ENCODE data around the gene ZMIZ1.

ZMIZ1 gene

DNA sequence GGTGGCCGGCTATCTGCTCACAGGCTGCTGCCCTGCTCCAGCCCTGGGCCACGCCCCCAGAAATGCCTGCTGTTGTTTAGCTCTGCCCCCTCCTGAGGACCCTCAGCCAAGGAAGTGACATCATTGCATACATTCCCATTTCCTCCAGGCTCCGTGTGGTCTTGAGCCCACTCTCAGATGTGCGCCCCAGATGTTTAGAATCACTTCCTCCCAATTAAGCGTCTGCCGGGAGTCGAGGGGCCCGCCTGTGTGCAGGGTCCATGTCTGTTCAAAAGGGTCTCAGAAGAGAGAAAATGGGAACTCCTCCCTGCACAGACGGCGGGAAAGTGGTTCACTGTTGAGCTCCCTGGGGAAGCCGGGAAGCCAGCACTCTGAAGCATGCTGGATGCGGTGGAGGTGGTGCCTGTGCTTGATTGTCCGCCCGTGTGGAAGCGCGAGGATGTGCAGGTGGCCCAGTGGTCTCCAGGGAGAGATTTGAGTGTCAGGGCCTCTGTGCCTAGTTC lies 161.6 kb downstream of the ZMIZ1 start:
- Histone ChIP-seq H3K9ac (ENCODE audit: low read length in 5 of 5) (no peak overlapping the region), H3K9me3 (ENCODE audit: control insufficient read depth in 5 of 5, low read length in 5 of 5) (no peaks in the 10 kb centered on the region), H3K4me1 (ENCODE audit: control insufficient read depth in 5 of 5, insufficient read depth in 5 of 5, low read length in 5 of 5) (peaks cover 0 to 33% (median 18%) of the 10 kb centered on the region in 5 donors), H3K27ac (ENCODE audit: low read depth, low read length) (no peak overlapping the region), H3K27me3 (ENCODE audit: control insufficient read depth in 5 of 5, insufficient read depth in 4 of 5, low read length in 5 of 5) (no peaks in the 10 kb centered on the region), H3K36me3 (ENCODE audit: control insufficient read depth in 5 of 5, insufficient read depth in 5 of 5, low read length in 5 of 5) (peaks cover 0 to 84% (median 64%) of the 10 kb centered on the region in 5 donors), H3K4me3 (ENCODE audit: low read depth in 1 of 5, low read length in 5 of 5) (peak overlapping the region in 1 of 5 donors; percentile 19)

DNA sequence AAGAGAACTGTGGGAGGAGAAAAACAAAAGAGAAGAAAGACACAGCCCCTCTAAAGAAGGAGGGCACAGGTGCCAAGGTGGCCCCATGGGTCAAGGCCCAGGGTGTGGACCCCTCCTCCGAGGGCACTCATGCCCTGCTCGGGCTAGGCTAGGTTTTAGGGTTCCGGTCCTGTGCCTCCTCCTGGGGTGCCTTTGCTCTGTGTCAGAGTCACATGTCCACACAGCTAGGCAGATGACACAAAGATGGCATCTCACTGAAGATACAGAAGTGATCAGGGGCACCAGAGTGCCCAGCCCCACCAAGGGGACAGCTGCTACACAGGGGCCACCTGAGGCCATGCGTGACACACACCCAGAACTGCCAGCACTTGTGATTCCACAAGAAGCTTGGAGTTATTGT lies 162.1 kb downstream of the ZMIZ1 start:
- no peak overlapping the region for H3K9ac ChIP-seq (ENCODE audit: low read length in 5 of 5)
- peaks cover 0 to 84% (median 64%) of the 10 kb centered on the region in 5 donors for H3K36me3 ChIP-seq (ENCODE audit: control insufficient read depth in 5 of 5, insufficient read depth in 5 of 5, low read length in 5 of 5)
- peaks cover 0 to 37% (median 21%) of the 10 kb centered on the region in 5 donors for H3K4me1 ChIP-seq (ENCODE audit: control insufficient read depth in 5 of 5, insufficient read depth in 5 of 5, low read length in 5 of 5)
- no peak overlapping the region for H3K4me3 ChIP-seq (ENCODE audit: low read depth in 1 of 5, low read length in 5 of 5)
- no peaks in the 10 kb centered on the region for H3K27me3 ChIP-seq (ENCODE audit: control insufficient read depth in 5 of 5, insufficient read depth in 4 of 5, low read length in 5 of 5)
- no peak overlapping the region for H3K27ac ChIP-seq (ENCODE audit: low read depth, low read length)
- H3K9me3 ChIP-seq (ENCODE audit: control insufficient read depth in 5 of 5, low read length in 5 of 5): no peaks in the 10 kb centered on the region

DNA sequence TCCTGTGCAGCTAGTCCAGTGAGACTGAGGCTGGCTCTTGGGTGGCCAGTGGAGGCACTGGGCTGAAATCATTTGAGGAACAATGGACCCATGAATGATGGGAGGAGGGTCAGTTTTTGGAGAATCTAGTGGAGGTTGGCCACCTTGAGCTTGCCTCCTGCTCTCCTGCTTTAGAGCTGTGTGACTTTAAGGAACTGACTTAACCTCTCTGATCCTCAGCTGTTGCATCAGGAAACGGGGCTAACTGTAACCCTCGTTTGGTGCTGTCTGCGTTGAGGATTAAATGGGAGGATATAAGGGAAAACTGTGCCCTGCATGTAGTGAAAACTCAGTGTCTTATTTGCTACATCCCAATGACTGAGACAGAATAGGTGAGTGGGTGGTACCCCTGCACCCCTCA lies 163.1 kb downstream of the ZMIZ1 start:
- no peak overlapping the region for H3K4me3 ChIP-seq (ENCODE audit: low read depth in 1 of 5, low read length in 5 of 5)
- no peaks in the 10 kb centered on the region for H3K9me3 ChIP-seq (ENCODE audit: control insufficient read depth in 5 of 5, low read length in 5 of 5)
- peaks cover 4 to 48% (median 29%) of the 10 kb centered on the region in 5 donors for H3K4me1 ChIP-seq (ENCODE audit: control insufficient read depth in 5 of 5, insufficient read depth in 5 of 5, low read length in 5 of 5)
- no peak overlapping the region for H3K9ac ChIP-seq (ENCODE audit: low read length in 5 of 5)
- H3K27me3 ChIP-seq (ENCODE audit: control insufficient read depth in 5 of 5, insufficient read depth in 4 of 5, low read length in 5 of 5): no peaks in the 10 kb centered on the region
- no peak overlapping the region for H3K27ac ChIP-seq (ENCODE audit: low read depth, low read length)
- H3K36me3 ChIP-seq (ENCODE audit: control insufficient read depth in 5 of 5, insufficient read depth in 5 of 5, low read length in 5 of 5): peaks cover 0 to 77% (median 56%) of the 10 kb centered on the region in 5 donors

DNA sequence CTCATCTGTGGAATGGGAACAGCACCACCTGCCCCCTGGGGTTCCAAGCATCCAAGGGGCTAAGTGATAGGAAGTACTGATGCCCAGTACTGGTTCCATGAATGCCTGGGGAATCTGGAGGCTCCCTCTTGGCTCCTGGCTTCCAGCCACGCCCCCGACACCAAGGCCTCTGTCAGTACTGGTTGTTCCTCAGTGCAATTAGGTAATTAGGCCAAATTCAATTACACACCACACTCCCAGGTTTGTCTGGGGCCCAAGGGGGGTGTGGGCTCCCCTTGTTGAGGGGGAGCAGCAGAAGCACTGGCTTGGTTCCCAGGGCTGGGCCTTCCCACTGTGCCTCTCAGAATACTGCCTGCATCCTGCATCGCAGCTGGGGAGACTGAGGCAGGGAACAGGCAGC lies 164.1 kb downstream of the ZMIZ1 start:
- no peak overlapping the region for H3K4me3 ChIP-seq (ENCODE audit: low read depth in 1 of 5, low read length in 5 of 5)
- H3K9ac ChIP-seq (ENCODE audit: low read length in 5 of 5): no peak overlapping the region
- H3K36me3 ChIP-seq (ENCODE audit: control insufficient read depth in 5 of 5, insufficient read depth in 5 of 5, low read length in 5 of 5): peaks cover 0 to 72% (median 49%) of the 10 kb centered on the region in 5 donors
- no peaks in the 10 kb centered on the region for H3K27me3 ChIP-seq (ENCODE audit: control insufficient read depth in 5 of 5, insufficient read depth in 4 of 5, low read length in 5 of 5)
- no peaks in the 10 kb centered on the region for H3K9me3 ChIP-seq (ENCODE audit: control insufficient read depth in 5 of 5, low read length in 5 of 5)
- H3K4me1 ChIP-seq (ENCODE audit: control insufficient read depth in 5 of 5, insufficient read depth in 5 of 5, low read length in 5 of 5): peaks cover 10 to 58% (median 39%) of the 10 kb centered on the region in 5 donors
- H3K27ac ChIP-seq (ENCODE audit: low read depth, low read length): no peak overlapping the region

DNA sequence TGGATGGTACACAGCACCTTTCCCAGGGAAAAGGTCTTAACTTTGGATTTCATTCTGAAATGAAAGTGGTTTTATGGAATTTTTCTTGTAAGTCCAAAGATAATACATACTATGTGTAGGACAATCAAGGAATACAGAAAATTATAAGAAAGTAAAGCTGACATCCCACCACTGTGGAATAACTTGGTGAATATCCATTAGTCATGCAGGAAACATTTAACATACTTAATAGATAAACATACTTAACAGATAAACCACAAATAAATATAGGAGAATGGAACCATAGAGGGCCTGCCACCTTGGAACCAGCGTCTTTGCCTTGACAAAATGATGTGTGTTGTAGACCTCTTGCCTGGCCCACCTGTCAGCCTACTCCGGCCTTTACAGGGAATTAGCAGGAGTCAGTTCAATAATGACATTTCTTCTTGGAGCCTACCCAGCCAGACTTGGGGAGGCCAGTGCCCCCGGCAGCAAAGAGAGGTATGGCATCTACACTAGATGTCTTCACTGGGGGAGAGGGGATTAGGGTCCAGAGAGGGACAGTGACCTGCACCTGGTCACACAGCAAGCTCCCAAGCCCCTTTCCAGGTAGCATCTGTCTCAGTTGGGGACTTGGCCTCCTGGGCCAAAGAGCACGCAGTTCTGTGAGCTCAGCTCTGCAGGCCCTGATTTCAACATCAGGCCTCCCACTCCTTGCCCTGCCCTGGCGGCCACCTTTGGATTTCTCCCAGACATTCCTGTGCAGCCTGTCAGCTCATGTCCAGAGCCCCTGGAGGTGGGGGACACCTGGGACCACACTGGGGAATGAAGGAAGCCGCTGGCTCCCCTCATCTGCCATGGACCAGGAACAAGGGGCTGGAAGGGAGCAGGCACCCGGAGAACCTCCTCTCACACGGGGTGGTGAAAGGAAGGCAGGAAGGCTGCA lies 165.9 kb downstream of the ZMIZ1 start:
- H3K4me3 ChIP-seq (ENCODE audit: low read depth in 1 of 5, low read length in 5 of 5): no peak overlapping the region
- H3K9ac ChIP-seq (ENCODE audit: low read length in 5 of 5): peak overlapping the region in 1 of 5 donors; percentile 4
- H3K9me3 ChIP-seq (ENCODE audit: control insufficient read depth in 5 of 5, low read length in 5 of 5): no peaks in the 10 kb centered on the region
- H3K36me3 ChIP-seq (ENCODE audit: control insufficient read depth in 5 of 5, insufficient read depth in 5 of 5, low read length in 5 of 5): peaks cover 0 to 58% (median 41%) of the 10 kb centered on the region in 5 donors
- H3K27ac ChIP-seq (ENCODE audit: low read depth, low read length): no peak overlapping the region
- peaks cover 8 to 59% (median 48%) of the 10 kb centered on the region in 5 donors for H3K4me1 ChIP-seq (ENCODE audit: control insufficient read depth in 5 of 5, insufficient read depth in 5 of 5, low read length in 5 of 5)
- H3K27me3 ChIP-seq (ENCODE audit: control insufficient read depth in 5 of 5, insufficient read depth in 4 of 5, low read length in 5 of 5): no peaks in the 10 kb centered on the region

DNA sequence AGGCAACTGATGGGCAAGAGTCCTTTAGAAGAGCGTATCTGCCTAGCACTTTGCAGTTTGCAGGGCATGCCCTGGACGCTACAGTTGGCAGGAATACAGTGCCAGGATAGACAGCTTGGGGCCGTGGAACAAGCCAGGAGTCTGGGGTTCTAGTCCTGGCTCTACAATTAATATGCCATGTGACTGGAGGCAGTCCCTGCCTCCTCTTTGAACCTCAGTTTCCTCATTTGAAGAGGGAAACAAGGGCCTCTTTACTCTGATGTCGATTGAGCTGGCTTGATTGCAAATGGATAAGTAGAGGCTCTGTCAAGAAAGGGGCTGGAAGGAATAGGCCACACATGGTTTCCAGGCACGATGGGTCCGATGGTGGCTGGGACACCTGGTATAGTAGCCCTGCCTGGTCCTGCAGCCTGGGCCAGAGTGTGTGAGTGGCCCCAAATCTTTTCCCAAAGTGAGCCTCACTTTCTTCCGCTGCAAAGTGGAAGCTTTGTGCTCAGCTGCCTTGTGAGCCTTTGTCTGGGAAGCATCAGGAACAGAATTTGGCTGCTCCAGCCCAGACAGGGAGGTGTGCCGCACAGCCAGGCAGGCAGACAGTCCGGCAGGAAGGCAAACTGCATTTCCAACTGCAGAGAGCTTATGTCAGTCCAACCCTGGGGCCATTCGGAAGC lies 167.1 kb downstream of the ZMIZ1 start:
- Histone ChIP-seq H3K27me3 (ENCODE audit: control insufficient read depth in 5 of 5, insufficient read depth in 4 of 5, low read length in 5 of 5) (no peaks in the 10 kb centered on the region), H3K9me3 (ENCODE audit: control insufficient read depth in 5 of 5, low read length in 5 of 5) (no peaks in the 10 kb centered on the region), H3K4me1 (ENCODE audit: control insufficient read depth in 5 of 5, insufficient read depth in 5 of 5, low read length in 5 of 5) (peaks cover 6 to 55% (median 45%) of the 10 kb centered on the region in 5 donors), H3K27ac (ENCODE audit: low read depth, low read length) (no peak overlapping the region), H3K9ac (ENCODE audit: low read length in 5 of 5) (no peak overlapping the region), H3K4me3 (ENCODE audit: low read depth in 1 of 5, low read length in 5 of 5) (no peak overlapping the region), H3K36me3 (ENCODE audit: control insufficient read depth in 5 of 5, insufficient read depth in 5 of 5, low read length in 5 of 5) (peaks cover 0 to 47% (median 33%) of the 10 kb centered on the region in 5 donors)

DNA sequence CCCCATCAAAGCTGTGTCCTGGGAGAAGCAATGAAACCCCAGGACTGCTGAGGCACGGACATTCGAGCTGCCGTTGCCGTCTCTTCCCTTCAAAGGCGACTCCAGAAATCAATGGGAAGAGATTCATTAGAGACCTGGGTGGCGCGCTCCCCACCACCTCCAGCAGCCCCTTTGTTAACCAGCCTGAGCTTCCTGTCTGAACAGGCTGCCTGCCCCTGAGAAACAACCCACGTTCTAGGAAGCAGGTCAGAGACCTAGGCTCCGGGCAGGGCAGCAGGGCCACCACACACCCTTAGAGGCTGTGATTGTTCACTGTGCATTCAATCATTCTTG lies 167.6 kb downstream of the ZMIZ1 start:
- no peaks in the 10 kb centered on the region for H3K9me3 ChIP-seq (ENCODE audit: control insufficient read depth in 5 of 5, low read length in 5 of 5)
- peaks cover 10 to 60% (median 50%) of the 10 kb centered on the region in 5 donors for H3K4me1 ChIP-seq (ENCODE audit: control insufficient read depth in 5 of 5, insufficient read depth in 5 of 5, low read length in 5 of 5)
- no peak overlapping the region for H3K9ac ChIP-seq (ENCODE audit: low read length in 5 of 5)
- no peak overlapping the region for H3K4me3 ChIP-seq (ENCODE audit: low read depth in 1 of 5, low read length in 5 of 5)
- no peaks in the 10 kb centered on the region for H3K27me3 ChIP-seq (ENCODE audit: control insufficient read depth in 5 of 5, insufficient read depth in 4 of 5, low read length in 5 of 5)
- H3K36me3 ChIP-seq (ENCODE audit: control insufficient read depth in 5 of 5, insufficient read depth in 5 of 5, low read length in 5 of 5): peaks cover 0 to 44% (median 32%) of the 10 kb centered on the region in 5 donors
- H3K27ac ChIP-seq (ENCODE audit: low read depth, low read length): peak overlapping the region; percentile 57

DNA sequence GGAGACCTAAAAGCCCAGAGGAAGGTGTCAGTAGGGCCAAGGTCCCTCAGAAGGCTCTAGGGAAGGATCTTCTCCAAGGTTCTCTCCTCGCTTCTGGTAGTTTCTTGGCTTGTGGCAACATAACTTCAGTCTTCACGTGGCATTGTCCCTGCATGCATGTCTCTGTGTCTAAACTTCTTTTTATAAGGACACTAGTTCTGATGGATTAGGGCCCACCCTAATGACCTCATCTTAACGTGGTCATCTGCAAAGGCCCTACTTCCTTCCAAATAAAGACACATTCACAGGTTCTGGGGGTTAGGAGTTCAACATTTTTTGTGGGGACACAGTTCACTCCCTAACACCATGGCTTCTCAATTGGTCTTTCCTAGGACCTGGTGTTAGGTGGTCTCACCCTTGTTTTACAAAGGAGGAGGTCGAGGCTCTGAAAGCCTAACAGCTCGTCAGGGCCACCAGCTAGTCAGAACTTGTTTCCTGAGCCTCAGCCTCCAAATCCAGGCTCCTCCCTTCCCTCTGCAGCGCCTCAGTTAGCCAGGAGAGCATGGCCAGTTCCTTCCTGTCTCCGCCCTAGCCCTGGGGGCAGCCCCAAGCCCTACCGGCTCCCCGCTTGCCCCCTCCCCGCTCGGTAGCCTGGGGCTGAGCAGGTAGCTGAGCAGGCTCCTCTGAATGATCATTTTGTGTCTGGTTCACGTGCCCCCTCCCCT lies 168.8 kb downstream of the ZMIZ1 start:
- H3K4me1 ChIP-seq (ENCODE audit: control insufficient read depth in 5 of 5, insufficient read depth in 5 of 5, low read length in 5 of 5): peaks cover 14 to 69% (median 61%) of the 10 kb centered on the region in 5 donors
- peak overlapping the region in 1 of 5 donors; percentile 51 for H3K9ac ChIP-seq (ENCODE audit: low read length in 5 of 5)
- H3K9me3 ChIP-seq (ENCODE audit: control insufficient read depth in 5 of 5, low read length in 5 of 5): no peaks in the 10 kb centered on the region
- peak overlapping the region in 1 of 5 donors; percentile 31 for H3K4me3 ChIP-seq (ENCODE audit: low read depth in 1 of 5, low read length in 5 of 5)
- H3K27ac ChIP-seq (ENCODE audit: low read depth, low read length): peak overlapping the region; percentile 57
- peaks cover 0 to 34% (median 23%) of the 10 kb centered on the region in 5 donors for H3K36me3 ChIP-seq (ENCODE audit: control insufficient read depth in 5 of 5, insufficient read depth in 5 of 5, low read length in 5 of 5)
- no peaks in the 10 kb centered on the region for H3K27me3 ChIP-seq (ENCODE audit: control insufficient read depth in 5 of 5, insufficient read depth in 4 of 5, low read length in 5 of 5)

DNA sequence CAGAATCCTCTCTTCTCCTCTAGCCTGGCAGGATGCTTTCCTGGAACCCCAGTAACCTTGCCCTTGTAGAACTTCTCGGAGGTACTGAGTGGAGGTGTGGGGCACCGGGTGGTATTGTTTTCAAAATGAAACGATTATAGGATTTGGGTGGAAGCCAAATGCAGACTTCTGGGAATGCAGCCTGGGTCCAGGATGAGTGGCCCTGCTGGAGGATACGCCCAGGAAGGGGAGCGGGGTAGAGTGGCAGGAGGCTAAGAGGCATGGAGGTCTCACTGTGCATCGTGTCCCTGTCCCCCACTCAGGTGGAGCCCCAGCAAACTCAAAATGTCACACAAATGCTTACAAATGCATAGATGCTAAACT lies 169.4 kb downstream of the ZMIZ1 start:
- Histone ChIP-seq H3K27ac (ENCODE audit: low read depth, low read length) (peak overlapping the region; percentile 57), H3K36me3 (ENCODE audit: control insufficient read depth in 5 of 5, insufficient read depth in 5 of 5, low read length in 5 of 5) (peaks cover 0 to 28% (median 20%) of the 10 kb centered on the region in 5 donors), H3K4me1 (ENCODE audit: control insufficient read depth in 5 of 5, insufficient read depth in 5 of 5, low read length in 5 of 5) (peaks cover 14 to 71% (median 62%) of the 10 kb centered on the region in 5 donors), H3K9me3 (ENCODE audit: control insufficient read depth in 5 of 5, low read length in 5 of 5) (no peaks in the 10 kb centered on the region), H3K9ac (ENCODE audit: low read length in 5 of 5) (no peak overlapping the region), H3K27me3 (ENCODE audit: control insufficient read depth in 5 of 5, insufficient read depth in 4 of 5, low read length in 5 of 5) (no peaks in the 10 kb centered on the region), H3K4me3 (ENCODE audit: low read depth in 1 of 5, low read length in 5 of 5) (no peak overlapping the region)
